ENCODE data around the gene ERAP2.
"Not testable (repeated sequence)": the region's sequence is repeated elsewhere in the genome, so short reads cannot be mapped to it uniquely, and the experiment has no call there.

Gene ERAP2

DNA sequence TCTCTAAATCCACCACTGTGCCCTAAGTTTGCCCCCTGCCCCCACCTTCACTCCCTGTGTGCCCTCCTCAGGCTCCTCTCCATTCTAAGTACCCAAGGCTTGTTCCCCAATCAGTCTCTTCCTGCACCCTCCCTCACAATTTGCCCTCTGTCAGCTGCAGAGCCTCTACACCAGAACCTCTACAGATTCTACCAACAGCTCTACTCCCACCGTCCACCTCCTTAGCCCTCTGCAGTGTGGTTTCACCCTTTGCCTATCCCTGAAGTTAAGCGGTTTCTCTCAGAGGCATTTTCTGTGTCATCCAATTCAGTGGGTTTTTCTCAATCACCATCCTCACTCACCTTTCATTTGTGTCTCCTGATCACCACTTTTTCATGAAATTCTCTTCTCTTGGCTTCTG, 13.2 kb upstream of the ERAP2 start:
- no peak for DNase-seq

DNA sequence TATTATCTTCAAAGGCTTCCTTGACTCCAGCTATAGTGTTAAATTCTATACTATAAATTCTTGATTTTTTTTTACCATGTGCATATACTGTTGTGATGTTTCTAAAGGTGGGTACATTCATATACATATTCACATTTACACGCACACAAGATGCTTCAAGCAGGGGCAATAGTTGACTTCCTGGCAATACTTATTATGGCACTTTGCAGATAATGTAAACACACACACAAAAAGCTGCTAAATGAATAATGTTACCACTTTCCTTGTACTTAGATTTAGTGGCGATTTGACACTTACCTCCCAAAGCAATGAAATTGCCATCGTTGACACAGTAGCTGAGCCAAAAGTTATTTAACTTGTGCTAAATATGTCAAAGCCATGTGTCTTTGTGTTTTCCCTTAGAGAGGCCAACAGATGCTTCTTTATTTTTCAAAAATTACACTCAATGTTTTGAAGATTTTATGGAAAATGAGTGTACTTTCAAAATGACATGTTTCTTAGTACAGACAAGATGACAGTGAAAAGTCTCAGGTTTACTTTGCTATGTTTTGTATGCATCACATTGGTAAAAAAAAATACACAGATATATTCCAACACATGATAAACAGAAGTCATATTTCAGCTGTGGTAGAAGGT, 12.2 kb upstream of the ERAP2 start:
- no peak for DNase-seq

DNA sequence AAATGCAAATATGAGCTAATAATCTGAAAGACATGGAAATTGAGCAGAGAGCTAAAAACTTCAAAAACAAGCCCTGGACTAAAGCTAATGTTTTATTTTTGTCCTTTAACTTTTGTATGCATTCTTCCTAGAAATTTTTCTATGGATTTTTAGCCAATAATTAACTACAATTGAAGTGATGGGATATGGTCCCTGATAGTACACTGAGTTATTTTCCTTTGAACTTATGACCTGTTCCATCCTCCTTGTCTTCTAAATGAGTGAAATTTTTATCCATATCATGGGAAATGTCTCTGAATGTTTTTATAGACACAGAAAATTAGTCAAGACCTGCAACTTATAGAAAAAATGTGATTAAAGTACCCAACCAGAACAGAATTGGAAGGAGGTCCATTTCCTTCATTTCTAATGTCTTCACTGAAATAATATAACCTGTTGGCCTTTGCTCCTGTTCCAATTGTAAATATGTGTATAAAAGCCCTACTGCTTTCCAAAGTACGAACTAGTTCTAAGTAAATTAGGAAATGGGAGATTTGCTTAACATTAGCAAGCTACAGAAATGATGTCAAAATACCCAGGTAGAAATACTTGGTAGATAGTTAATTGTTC, 11.3 kb upstream of the ERAP2 start:
- no peak for DNase-seq

DNA sequence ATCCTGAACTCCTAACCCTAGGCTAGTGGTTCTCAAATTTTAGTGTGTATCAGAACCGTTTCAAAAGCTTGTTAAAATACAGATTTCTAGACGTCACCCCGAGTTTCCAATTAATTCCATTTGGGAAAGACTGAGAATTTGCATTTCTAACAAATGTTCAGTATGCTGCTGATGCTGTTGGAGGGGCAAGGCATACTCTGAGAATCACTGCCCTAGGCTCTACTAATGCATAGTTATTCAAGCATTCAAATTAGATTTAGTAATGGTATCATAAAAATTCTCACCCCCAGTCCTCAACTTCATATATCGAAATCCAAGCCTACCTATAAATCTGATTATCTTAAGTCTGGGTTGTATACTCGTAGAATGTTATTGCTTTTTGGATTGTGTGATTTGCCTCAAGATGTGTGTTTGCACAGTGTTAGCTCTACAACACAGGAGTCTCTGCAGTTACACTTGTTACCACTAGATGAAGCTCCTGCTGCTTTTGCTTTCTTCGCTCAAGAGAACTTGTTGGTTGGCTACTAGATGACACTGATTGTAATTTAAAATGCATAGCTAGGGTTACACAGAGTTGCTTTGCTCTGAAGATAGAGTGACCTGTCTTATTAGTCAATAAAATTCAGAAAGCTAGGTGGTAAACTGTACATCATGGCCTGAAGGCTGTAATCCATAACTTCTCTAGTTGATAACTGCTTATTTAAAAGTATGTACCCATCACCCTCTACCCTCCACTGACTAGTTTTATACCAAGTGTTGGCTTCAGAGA, 7.5 kb upstream of the ERAP2 start:
- DNase-seq, result peak in 1 of 2 donors; percentile 67

DNA sequence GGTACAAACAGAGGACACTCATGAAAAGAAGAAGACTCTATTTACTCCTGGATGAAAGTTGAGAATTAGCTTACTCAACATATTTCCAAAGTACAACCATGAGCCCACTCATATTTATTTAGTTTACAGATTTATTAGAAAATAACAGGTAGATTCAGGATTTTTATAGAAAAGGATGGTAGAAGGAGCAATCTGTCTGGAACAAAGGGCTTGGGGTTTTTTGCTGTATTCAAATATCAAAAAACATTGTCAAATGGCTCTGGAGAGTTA, 7.0 kb upstream of the ERAP2 start:
- no peak for DNase-seq

DNA sequence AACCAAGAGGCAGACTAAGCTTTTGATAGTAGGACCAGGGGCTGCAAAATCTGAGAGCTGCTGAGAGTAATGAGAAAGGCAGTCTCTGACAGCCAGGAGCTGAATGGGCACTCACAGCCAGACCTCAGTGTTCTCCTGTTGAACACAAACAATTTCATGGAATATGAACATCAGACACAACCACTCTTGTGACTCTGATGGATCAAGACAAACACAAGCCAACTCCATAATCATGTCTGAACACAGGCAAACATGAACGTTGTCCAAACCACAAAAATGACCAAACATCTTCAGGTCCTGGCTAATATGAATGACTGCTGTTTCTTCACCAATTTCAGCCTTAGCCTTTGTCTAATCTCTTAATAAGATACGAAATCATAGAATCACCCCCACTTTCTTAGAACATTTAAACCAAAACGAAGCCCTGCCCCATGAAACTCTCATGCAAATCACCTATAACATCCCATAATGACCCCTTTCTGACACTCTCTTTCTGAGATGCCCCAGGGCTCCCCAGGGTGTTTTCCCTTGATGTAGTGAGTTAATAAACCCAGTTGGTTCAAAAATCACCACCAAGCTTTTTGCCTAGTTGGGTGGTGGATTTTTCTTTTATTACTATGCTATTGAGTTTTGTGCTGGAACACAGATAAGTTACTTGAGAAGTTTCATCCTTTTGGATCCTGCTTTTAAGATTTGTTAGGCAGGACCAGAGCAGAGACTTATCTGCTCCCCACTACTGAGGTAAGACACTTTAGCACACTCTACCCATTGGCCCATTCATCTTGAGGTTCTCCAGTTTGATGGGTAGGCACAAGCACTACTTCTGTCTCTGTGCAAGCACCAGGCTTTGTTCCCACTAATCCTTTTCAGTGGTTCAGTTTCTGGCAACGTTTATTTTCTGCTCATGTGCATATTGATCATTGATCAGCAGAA, 5.9 kb upstream of the ERAP2 start:
- no peak for DNase-seq

DNA sequence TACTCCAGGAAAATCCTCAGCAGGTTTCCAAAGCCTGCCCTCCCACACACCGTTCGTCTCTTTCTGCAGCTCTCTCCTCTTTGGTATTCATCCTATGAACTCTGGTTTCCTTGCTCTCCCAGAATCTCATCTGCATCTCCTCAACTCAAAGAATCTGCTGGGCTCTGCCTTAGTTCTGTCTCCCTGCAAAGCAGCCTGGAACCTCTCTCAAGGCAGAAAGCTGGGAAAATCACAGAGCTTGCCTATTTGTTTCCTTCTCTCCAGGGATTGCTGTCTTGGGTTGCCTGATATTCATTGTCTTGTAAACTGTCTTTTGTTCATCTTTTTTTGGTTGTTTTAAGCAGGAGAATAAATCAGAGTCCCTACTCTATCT, 5.3 kb upstream of the ERAP2 start:
- DNase-seq, result no peak

DNA sequence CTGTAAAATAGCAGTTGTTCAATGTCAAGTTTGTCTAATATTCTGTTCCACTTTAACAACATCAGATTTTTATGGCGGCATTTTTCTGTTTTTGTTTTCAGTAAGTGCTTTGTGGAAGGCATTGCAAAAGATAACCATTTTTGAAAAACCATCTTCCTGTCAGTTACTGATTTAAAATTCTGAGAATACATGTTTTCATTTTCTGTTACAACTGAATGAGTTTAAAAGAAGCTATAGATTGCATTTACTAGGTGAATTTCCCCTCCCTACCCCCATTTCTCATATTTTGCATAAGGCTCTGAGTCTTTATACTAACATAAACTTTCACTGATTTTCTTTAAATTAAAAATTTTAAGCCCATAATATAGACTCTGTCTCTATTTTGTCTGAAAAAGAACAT, 4.6 kb upstream of the ERAP2 start:
- DNase-seq, result no peak

DNA sequence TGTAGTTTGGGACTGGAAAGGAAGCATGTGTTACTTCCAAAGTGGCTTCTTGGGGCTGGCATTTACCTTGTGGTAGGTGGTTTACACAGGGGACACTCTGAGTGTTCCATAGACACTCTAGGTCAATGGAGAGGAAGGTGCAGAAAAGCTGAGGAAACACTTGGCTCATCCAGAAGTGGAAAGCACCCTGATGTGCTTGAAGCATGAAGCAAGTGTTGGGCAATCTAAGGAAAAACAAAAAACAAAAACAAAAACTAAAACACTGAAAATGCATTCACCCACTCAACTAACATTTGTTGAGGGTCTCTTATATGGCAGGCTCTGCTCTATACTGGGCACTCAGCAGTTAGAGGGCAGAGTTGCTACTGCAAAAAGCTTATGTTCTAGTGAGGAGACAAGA, 2.9 kb upstream of the ERAP2 start:
- DNase-seq, result no peak

DNA sequence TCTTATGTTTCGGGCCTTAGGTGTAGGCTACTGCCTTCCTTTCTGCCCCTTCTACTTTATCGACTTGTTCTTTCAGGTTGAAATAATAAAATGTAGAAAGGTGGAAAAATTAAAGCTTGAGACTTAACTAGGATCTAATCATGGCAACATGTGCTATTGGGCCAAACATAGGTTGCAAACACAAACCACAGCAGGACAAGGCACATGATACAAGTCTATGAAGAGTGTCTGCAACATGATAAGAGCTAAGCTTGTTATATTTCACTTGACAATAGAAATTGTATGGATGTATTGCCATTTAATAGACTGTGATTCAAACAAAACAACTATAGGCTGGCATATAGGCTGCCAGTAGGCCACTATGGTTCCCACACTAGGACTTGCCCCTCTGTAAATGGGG, 1.7 kb upstream of the ERAP2 start:
- no peak for DNase-seq

DNA sequence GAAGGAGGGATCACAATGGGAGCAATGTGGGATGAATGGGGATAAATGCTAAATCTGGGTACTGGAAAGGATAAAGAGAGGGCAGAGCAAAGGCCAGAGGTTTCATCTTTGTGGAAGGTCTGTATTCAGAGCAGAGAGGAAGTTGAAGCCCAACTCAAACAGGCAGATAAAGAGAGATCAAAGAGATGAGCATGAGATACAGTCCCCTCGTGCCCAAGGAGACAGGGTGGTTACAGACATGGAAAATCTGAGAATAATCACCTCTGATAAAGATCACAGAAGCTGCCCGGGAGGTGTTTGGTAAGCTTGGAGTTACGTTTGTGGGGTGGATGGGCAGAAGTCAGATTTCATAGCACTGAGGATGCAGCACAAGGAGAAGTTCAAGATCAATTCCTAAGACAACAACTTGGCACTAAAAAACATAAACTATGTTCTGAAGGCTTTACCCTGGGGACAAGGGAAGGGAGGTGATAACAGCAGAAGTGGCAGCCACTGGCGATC, 459 bp upstream of the ERAP2 start:
- peak in 1 of 2 donors; percentile 32 for DNase-seq

DNA sequence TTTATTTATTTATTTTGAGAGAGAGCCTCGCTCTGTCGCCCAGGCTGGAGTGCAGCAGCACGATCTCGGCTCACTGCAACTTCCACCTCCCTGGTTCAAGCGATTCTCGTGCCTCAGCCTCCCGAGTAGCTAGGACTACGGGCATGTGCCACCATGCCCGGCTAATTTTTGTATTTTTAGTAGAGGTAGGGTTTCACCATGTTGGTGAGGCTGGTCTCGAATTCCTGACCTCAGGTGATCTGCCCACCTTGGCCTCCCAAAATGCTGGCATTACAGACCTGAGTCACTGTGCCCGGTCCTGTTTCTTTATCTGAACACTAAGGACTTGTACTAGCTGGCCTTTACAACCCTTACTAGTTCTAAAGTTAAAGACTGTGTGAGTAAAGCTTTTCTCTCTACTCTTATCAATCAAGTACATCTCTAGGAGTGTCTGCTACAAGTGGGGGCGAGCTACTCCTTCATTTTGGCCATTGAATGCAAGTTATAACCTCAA, 723 bp downstream of the ERAP2 start:
- DNase-seq, result not testable (repeated sequence)

DNA sequence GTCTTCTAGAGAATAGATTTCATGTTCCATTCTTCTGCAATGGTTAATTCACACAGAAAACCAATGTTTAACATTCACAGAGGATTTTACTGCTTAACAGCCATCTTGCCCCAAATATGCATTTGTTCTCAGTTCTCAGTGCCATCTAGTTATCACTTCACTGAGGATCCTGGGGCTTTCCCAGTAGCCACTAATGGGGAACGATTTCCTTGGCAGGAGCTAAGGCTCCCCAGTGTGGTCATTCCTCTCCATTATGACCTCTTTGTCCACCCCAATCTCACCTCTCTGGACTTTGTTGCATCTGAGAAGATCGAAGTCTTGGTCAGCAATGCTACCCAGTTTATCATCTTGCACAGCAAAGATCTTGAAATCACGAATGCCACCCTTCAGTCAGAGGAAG, 3.4 kb downstream of the ERAP2 start:
- DNase-seq, result no peak

DNA sequence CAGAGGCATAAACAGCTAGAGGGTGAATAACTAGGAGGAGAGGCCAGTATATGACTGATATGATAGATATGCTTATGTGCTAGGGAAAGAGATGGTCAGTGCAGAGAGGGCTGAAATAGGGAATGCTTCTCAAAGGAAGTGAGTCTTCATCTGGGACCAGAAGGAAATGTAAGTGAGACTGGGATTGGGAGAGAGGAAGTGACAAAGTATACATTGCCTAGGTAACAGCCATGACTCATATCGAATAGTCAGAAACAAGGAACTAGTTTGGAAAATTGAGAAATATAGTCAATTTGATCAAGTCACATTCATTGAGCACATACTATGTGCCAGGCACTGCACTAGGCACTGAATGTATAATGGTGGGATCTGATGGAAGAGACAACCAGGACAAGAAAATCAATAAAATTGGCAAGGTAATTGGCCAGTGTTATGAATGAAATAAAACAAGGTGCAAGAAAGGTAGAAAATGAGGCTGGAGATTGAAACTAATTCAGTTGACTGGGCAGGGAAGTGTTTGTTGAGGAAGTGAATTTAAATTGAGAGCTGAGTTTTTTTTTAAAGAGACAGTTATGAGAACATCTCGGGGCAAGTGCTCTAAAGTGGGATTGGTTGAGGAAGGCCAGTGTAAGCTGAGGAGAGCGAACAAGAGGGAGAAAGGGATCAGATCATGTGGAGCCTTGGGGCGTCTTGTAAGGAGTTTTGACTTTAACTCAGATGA, 4.3 kb downstream of the ERAP2 start:
- no peak for DNase-seq

DNA sequence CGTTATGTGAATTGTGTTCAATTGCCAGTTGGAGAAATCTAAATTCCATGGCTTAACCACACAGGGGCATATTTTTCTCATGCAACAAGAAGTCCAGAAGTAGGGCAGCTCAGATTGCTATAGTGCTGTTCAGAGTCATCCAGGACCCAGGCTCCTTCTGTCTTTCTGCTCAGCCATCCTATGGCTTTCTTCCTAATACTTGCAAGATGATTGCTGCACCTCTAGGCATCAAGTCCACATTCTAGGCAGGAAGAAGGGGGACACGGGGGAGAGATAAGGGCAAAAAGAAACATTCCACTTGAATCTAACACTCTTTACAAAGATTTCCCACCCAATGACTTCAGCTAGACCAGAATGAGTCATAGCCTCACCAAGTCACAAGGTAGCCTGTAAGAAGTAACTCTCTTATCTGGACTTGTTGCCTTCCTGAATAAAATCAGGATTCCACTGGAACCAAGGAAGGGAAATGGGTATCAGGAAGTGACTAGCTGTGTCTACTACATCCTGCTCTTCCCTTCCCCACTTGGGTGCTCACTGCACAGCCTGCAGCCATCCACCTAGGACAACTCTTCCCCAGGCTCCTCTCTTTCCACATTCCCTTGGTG, 5.3 kb downstream of the ERAP2 start:
- no peak for DNase-seq

DNA sequence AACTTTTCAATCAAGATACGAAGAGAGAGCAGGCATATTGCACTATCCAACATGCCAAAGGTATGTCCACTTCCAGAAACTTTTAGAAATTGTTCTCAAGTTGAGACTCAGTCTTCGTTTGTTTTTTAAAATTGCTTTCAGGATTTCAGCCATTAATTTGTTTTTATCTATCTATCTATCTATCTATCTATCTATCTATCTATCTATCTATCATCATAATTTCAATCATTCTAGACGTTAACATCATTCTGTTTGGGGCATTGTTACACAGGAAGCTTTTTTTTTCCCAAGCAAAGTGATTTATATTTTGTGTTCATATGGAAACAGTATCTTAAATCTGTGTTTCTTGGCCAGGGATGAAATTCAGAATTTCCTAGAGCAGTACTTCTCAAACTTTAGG, 7.6 kb downstream of the ERAP2 start:
- no peak for DNase-seq

DNA sequence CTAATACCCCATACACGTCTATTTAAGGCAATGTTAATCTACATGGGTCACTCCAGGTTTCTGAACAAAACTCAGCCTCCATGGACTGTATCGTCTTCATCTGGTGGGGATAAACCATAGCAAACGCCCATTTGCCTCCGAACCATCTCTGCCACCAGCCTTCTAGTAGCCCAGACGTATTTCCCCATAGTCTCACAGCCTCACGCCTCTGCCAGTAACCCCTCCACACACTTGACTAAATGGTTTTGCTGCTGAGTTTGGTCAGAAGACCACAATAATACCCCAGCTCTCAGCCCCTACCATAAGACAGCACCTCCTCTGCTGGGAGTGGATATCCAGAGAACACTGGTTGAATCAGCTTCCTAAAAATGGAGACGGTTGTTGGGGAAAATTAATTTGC, 8.7 kb downstream of the ERAP2 start:
- DNase-seq, result no peak

DNA sequence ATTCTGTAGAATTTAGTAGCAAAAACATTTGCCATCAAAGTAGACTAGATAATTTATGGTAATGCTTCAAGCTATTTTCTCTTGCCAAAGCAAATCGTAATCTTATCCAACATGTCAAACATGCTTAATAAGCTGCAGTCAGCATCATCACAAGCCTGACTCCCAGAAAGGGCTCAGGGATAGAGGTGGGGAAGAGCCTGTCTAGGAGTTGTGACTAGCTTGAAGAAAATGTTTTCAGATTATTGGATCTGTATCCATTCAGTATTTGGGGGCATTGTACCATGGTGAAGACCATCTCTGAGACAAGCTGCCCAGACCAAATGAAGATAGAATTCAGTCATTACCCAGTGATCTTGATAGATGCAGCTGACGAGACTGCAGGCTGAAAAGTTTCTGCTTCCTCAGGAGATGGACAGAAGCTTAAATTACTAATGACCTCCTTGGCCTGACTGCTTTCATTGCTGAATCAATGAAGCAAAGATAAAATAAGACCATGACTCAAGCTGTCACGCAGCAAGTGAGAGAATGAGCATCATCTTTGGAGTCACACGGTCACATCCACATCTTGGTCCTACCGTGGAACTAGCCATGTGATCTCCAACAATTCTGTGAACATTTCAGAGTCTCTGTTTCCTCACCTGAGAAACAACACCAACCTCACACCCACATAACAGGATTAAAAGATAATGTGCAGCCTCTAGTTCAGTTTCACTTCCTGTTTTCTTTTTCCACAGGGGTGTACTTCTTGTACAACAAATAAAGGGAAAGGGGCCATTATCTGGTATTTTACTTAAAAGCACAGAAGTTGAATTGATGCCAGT, 9.4 kb downstream of the ERAP2 start:
- no peak for DNase-seq

DNA sequence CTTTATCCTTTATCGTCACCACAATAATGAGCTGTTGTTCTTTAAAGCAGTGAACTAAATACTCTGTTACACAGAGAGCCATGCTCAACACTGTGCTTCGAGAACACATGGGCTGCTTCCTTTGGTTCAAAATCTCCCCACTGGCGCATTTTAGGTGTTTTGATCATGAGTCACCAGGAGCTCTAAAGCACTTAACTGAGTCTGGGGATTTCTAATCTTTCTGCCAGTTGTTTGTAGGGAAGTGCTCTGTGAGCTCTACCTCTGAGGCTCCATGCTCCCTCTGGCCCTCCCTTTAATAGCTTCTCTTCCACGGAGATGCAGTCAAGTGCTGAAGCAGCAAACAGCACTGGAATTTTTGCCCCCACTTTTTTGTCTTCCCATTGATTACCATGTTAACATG, 17.0 kb downstream of the ERAP2 start:
- no peak for DNase-seq

DNA sequence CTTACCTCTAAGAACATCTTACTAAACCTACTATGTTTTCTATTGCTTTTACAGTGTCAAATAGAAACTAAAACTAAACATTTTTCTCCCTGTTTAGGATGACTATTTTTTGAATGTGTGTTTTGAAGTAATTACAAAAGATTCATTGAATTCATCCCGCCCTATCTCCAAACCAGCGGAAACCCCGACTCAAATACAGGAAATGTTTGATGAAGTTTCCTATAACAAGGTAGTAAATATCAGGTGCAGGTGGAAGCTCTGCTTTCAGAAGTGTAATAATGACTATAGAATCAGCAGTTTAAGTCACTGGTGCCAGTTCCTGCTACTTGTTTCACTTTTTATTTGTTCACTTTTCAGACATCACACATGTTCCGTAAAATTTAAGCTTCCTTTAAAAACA, 20.0 kb downstream of the ERAP2 start:
- DNase-seq, result no peak

DNA sequence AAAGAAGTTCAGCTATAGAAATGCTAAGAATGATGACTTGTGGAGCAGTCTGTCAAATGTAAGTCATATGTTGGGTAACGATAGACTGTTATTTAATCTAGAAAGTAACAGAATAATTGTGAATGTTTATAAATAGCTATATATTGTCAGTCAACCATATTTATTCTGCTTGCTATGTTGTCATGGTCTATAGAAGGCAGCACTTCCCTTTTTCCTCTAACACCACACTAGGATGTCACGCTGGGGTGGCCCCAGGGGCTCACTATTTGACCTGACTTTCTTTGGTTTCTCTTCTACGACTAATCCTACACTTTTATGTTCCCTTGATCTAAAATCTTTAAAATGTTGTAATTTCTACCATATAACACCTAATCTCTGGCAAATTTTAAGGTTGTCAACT, 20.5 kb downstream of the ERAP2 start:
- DNase-seq, result peak in 1 of 2 donors; percentile 92

Measured in bone marrow (tissue), 2 donors.